HTERT RPE-1 (cell line): ENCODE results near the gene ZC3H18.

Experiments used
- in situ Hi-C: fragments of 300-500 bp; cut with MboI; formaldehyde crosslinking; loops from 4 replicates; pipeline ENCODE4 v1.14.3; 2020; ENCODE audit warnings: low sequenced_read_pairs

The ZC3H18 gene

GRCh38 chr16:88548985-88549384, 21.2 kb upstream of the ZC3H18 start:
- in situ Hi-C loops = no loop called here

GRCh38 chr16:88549671-88550245, 20.4 kb upstream of the ZC3H18 start:
- in situ Hi-C loops = no loop called here

- in situ Hi-C loops = no loop called here
Observed at GRCh38 chr16:88550246-88550661, 19.9 kb upstream of the ZC3H18 start.

GRCh38 chr16:88552166-88552565, 18.0 kb upstream of the ZC3H18 start:
- in situ Hi-C loops = no loop called here

- in situ Hi-C loops = no loop called here
Observed at GRCh38 chr16:88552815-88553214, 17.4 kb upstream of the ZC3H18 start.

GRCh38 chr16:88553739-88554138, 16.5 kb upstream of the ZC3H18 start:
- in situ Hi-C loops = no loop called here

GRCh38 chr16:88554711-88555264, 15.4 kb upstream of the ZC3H18 start:
- in situ Hi-C loops = no loop called here

- in situ Hi-C loops = no loop called here
Observed at GRCh38 chr16:88556294-88556988, 13.8 kb upstream of the ZC3H18 start.

GRCh38 chr16:88558457-88559442, 11.5 kb upstream of the ZC3H18 start:
- in situ Hi-C loops = no loop called here

GRCh38 chr16:88560714-88561484, 9.3 kb upstream of the ZC3H18 start:
- in situ Hi-C loops = no loop called here

GRCh38 chr16:88561485-88562359, 8.5 kb upstream of the ZC3H18 start:
- in situ Hi-C loops = no loop called here

GRCh38 chr16:88566158-88566557, 4.0 kb upstream of the ZC3H18 start:
- in situ Hi-C loops = no loop called here

- in situ Hi-C loops = no loop called here
Observed at GRCh38 chr16:88568710-88569613, 1.2 kb upstream of the ZC3H18 start.

- in situ Hi-C loops = no loop called here
Observed at GRCh38 chr16:88569614-88569984, 604 bp upstream of the ZC3H18 start.

GRCh38 chr16:88570691-88571092, 489 bp downstream of the ZC3H18 start:
- in situ Hi-C loops = no loop called here

GRCh38 chr16:88575251-88575650, 5.0 kb downstream of the ZC3H18 start:
- in situ Hi-C loops = no loop called here

- in situ Hi-C loops = no loop called here
Observed at GRCh38 chr16:88576307-88576706, 6.1 kb downstream of the ZC3H18 start.

- in situ Hi-C loops = no loop called here
Observed at GRCh38 chr16:88577166-88577565, 7.0 kb downstream of the ZC3H18 start.
